Measurements from ENCODE around the gene CIDEC.

CIDEC gene

GRCh38 chr3:9909221-9910013 is 29.4 kb upstream of the CIDEC start:
- no peaks in the 10 kb centered on the region for H3K79me2 ChIP-seq (ENCODE audit: insufficient read depth, low read length)
- H3K9me3 ChIP-seq (ENCODE audit: insufficient read depth, low read length) = no peaks in the 10 kb centered on the region
- no peaks in the 10 kb centered on the region for H4K20me1 ChIP-seq (ENCODE audit: low read depth, low read length)
- H3K9me2 ChIP-seq (replicated peaks; ENCODE audit: insufficient read depth, low read length) = no peaks in the 10 kb centered on the region
- H3K27ac ChIP-seq (ENCODE audit: low read depth, low read length) = no peak overlapping the region
- H3K4me3 ChIP-seq (ENCODE audit: insufficient read depth, low read length, poor library complexity, severe bottlenecking) = no peak overlapping the region
- no peak overlapping the region for H2AFZ ChIP-seq (ENCODE audit: low read depth, low read length, severe bottlenecking)
- H3K4me2 ChIP-seq (ENCODE audit: low read depth, low read length, poor library complexity, severe bottlenecking) = no peak overlapping the region
- TF ChIP-seq EZH2phosphoT487 (conservative IDR thresholded peaks at IDR 0.05; ENCODE audit: low read length) = no peak
- TF ChIP-seq, protein P1, sequence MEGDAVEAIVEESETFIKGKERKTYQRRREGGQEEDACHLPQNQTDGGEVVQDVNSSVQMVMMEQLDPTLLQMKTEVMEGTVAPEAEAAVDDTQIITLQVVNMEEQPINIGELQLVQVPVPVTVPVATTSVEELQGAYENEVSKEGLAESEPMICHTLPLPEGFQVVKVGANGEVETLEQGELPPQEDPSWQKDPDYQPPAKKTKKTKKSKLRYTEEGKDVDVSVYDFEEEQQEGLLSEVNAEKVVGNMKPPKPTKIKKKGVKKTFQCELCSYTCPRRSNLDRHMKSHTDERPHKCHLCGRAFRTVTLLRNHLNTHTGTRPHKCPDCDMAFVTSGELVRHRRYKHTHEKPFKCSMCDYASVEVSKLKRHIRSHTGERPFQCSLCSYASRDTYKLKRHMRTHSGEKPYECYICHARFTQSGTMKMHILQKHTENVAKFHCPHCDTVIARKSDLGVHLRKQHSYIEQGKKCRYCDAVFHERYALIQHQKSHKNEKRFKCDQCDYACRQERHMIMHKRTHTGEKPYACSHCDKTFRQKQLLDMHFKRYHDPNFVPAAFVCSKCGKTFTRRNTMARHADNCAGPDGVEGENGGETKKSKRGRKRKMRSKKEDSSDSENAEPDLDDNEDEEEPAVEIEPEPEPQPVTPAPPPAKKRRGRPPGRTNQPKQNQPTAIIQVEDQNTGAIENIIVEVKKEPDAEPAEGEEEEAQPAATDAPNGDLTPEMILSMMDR (IDR thresholded peaks at IDR 0.05; ENCODE audit: insufficient read depth, low read length, poor library complexity, severe bottlenecking) = no peak
- H3F3A ChIP-seq (ENCODE audit: insufficient read depth) = no peaks in the 10 kb centered on the region
- no peaks in the 10 kb centered on the region for H3K36me3 ChIP-seq (ENCODE audit: low read length)
- no peak overlapping the region for H3K9ac ChIP-seq (ENCODE audit: low read length)
- no peaks in the 10 kb centered on the region for H3K27me3 ChIP-seq (ENCODE audit: low read length)

GRCh38 chr3:9908286-9908685 is 28.2 kb upstream of the CIDEC start:
- H3F3A ChIP-seq (ENCODE audit: insufficient read depth) = no peaks in the 10 kb centered on the region
- no peaks in the 10 kb centered on the region for H3K9me2 ChIP-seq (replicated peaks; ENCODE audit: insufficient read depth, low read length)
- H2AFZ ChIP-seq (ENCODE audit: low read depth, low read length, severe bottlenecking) = no peak overlapping the region
- no peaks in the 10 kb centered on the region for H3K36me3 ChIP-seq (ENCODE audit: low read length)
- no peaks in the 10 kb centered on the region for H4K20me1 ChIP-seq (ENCODE audit: low read depth, low read length)
- H3K4me3 ChIP-seq (ENCODE audit: insufficient read depth, low read length, poor library complexity, severe bottlenecking) = no peak overlapping the region
- no peaks in the 10 kb centered on the region for H3K9me3 ChIP-seq (ENCODE audit: insufficient read depth, low read length)
- no peak overlapping the region for H3K4me2 ChIP-seq (ENCODE audit: low read depth, low read length, poor library complexity, severe bottlenecking)
- no peaks in the 10 kb centered on the region for H3K27me3 ChIP-seq (ENCODE audit: low read length)
- no peaks in the 10 kb centered on the region for H3K79me2 ChIP-seq (ENCODE audit: insufficient read depth, low read length)
- TF ChIP-seq, protein P1 (IDR thresholded peaks at IDR 0.05; ENCODE audit: insufficient read depth, low read length, poor library complexity, severe bottlenecking) = no peak
- no peak for TF ChIP-seq EZH2phosphoT487 (conservative IDR thresholded peaks at IDR 0.05; ENCODE audit: low read length)
- no peak overlapping the region for H3K9ac ChIP-seq (ENCODE audit: low read length)
- H3K27ac ChIP-seq (ENCODE audit: low read depth, low read length) = no peak overlapping the region

GRCh38 chr3:9906480-9906879 is 26.4 kb upstream of the CIDEC start:
- no peaks in the 10 kb centered on the region for H3K36me3 ChIP-seq (ENCODE audit: low read length)
- H3K27ac ChIP-seq (ENCODE audit: low read depth, low read length) = no peak overlapping the region
- H3K27me3 ChIP-seq (ENCODE audit: low read length) = no peaks in the 10 kb centered on the region
- H3K79me2 ChIP-seq (ENCODE audit: insufficient read depth, low read length) = no peaks in the 10 kb centered on the region
- H2AFZ ChIP-seq (ENCODE audit: low read depth, low read length, severe bottlenecking) = no peak overlapping the region
- no peak overlapping the region for H3K9ac ChIP-seq (ENCODE audit: low read length)
- H3K4me2 ChIP-seq (ENCODE audit: low read depth, low read length, poor library complexity, severe bottlenecking) = no peak overlapping the region
- no peaks in the 10 kb centered on the region for H3K9me3 ChIP-seq (ENCODE audit: insufficient read depth, low read length)
- no peak overlapping the region for H3K4me3 ChIP-seq (ENCODE audit: insufficient read depth, low read length, poor library complexity, severe bottlenecking)
- H4K20me1 ChIP-seq (ENCODE audit: low read depth, low read length) = no peaks in the 10 kb centered on the region
- TF ChIP-seq, protein P1 (IDR thresholded peaks at IDR 0.05; ENCODE audit: insufficient read depth, low read length, poor library complexity, severe bottlenecking) = no peak
- TF ChIP-seq EZH2phosphoT487 (conservative IDR thresholded peaks at IDR 0.05; ENCODE audit: low read length) = no peak
- H3K9me2 ChIP-seq (replicated peaks; ENCODE audit: insufficient read depth, low read length) = no peaks in the 10 kb centered on the region
- H3F3A ChIP-seq (ENCODE audit: insufficient read depth) = no peaks in the 10 kb centered on the region
